GM12878 (cell line): Measurements from ENCODE around the gene CALML4. TPM values are rescaled to one million over a fixed set of nuclear protein-coding genes. Genes with fewer than 3 reads are reported as not detected.
A peak's percentile ranks its signal among the peaks of the same experiment; 100 is the strongest.

ENCODE experiments used
- ATAC-seq: fragments of 200-7000 bp; cut with Tn5 transposase; 3 replicates; pipeline ENCODE4 v1.9.1; 2020; ENCODE audit warnings: mild to moderate bottlenecking, moderate library complexity
- BruUV-seq: library from RNA; stranded (reverse); fragments of 400-500 nt; replicated peaks from 2 replicates; lab custom pipeline; 2021; lab: Mats Ljungman, UMichigan
- CTCF ChIA-PET: fragments of 300-600 bp; sonication (Branson Sonifier 250); formaldehyde crosslinking; extraction: SDS; loops from one replicate; lab custom pipeline; 2021; ENCODE audit warnings: inconsistent platforms; lab: Yijun Ruan, JAX
- POLR2A ChIA-PET: fragments of 350-600 bp; formaldehyde crosslinking; extraction: SDS; loops from one replicate; lab custom pipeline; 2021; ENCODE audit warnings: inconsistent platforms; lab: Charles Lee
- RAD21 ChIA-PET: fragments of 300-600 bp; sonication (Branson Sonifier 250); formaldehyde crosslinking; loops from one replicate; lab custom pipeline; 2023; ENCODE audit warnings: antibody characterized with exemption; ENCODE audit not compliant: unreplicated experiment; lab: Charles Lee
- SMC1A ChIA-PET: fragments of 300-600 bp; sonication (Branson Sonifier 250); formaldehyde crosslinking; loops from one replicate; lab custom pipeline; 2023; ENCODE audit not compliant: unreplicated experiment, uncharacterized antibody; lab: Charles Lee
- DNase-seq: peaks from one replicate; pipeline ENCODE4 v3.0.0-alpha.2; 2011; ENCODE audit warnings: low read depth, low spot score
- FAIRE-seq: peaks from 3 replicates; lab custom pipeline; 2011; peaks lifted over from hg19 to GRCh38; lab: Jason Lieb, UNC
- H2AFZ ChIP-seq: 2 replicates; pipeline ENCODE4 v1.6.0; 2011; ENCODE audit warnings: low read depth, low read length, control low read depth; ENCODE audit not compliant: control insufficient read depth
- H3K27ac ChIP-seq: 2 replicates; pipeline ENCODE4 v1.5.1; 2011; ENCODE audit warnings: control low read depth; ENCODE audit not compliant: control insufficient read depth, insufficient read depth
- H3K27me3 ChIP-seq, 2 experiments: replicated peaks in 1 of 2; 2 replicates each; pipeline versions ENCODE4 v1.6.0 to v1.6.1; 2011; ENCODE audit warnings: low read length in 1 of 2; ENCODE audit not compliant: control insufficient read depth in 2 of 2, insufficient read depth in 2 of 2
- H3K36me3 ChIP-seq, 2 experiments: 2 replicates each; pipeline ENCODE4 v1.5.1; 2011; ENCODE audit warnings: low read length in 1 of 2; ENCODE audit not compliant: control insufficient read depth in 2 of 2, insufficient read depth in 2 of 2
- H3K4me1 ChIP-seq: 2 replicates; pipeline ENCODE4 v1.6.1; 2011; ENCODE audit warnings: mild to moderate bottlenecking, low read length, moderate library complexity, mixed read lengths; ENCODE audit not compliant: control insufficient read depth, insufficient read depth
- H3K4me2 ChIP-seq: 2 replicates; pipeline ENCODE4 v1.6.0; 2011; ENCODE audit warnings: control low read depth; ENCODE audit not compliant: control insufficient read depth, insufficient read depth
- H3K4me3 ChIP-seq: fragments of 200-600 bp; sonication (generic); 2 replicates; pipeline ENCODE4 v1.5.1; 2016
- H3K79me2 ChIP-seq: 2 replicates; pipeline ENCODE4 v1.6.0; 2011; ENCODE audit warnings: low read length; ENCODE audit not compliant: control insufficient read depth, insufficient read depth
- H3K9ac ChIP-seq: 2 replicates; pipeline ENCODE4 v1.8.0; 2011; ENCODE audit warnings: low read length, control low read depth, mixed read lengths; ENCODE audit not compliant: control insufficient read depth, insufficient read depth
- H3K9me3 ChIP-seq: replicated peaks from 3 replicates; pipeline ENCODE4 v1.5.1; 2011; ENCODE audit warnings: mild to moderate bottlenecking, low read length; ENCODE audit not compliant: control insufficient read depth, insufficient read depth
- H4K20me1 ChIP-seq: 2 replicates; pipeline ENCODE4 v1.6.0; 2011; ENCODE audit not compliant: control insufficient read depth, insufficient read depth
- CBX5 ChIP-seq: sonication (generic); IDR thresholded peaks from 2 replicates; pipeline ENCODE4 v1.6.1; 2016; ENCODE audit warnings: low read depth, moderate library complexity, mild to moderate bottlenecking, inconsistent platforms
- EP300 ChIP-seq, 2 experiments: fragments of 150-350 bp in 1 of 2; IDR thresholded peaks; 2 replicates each; pipeline ENCODE4 v1.6.1; 2011 to 2012; ENCODE audit warnings: low read depth in 2 of 2, low read length in 2 of 2, borderline replicate concordance in 1 of 2, improper control_type of control experiment in 1 of 2, inconsistent platforms in 1 of 2; ENCODE audit not compliant: control insufficient read depth in 1 of 2
- FOXM1 ChIP-seq: IDR thresholded peaks from 2 replicates; pipeline ENCODE4 v1.6.1; 2012; ENCODE audit warnings: low read depth, mild to moderate bottlenecking, inconsistent platforms, low read length, moderate library complexity
- KLF5 ChIP-seq: fragments of 450-650 bp; IDR thresholded peaks from 2 replicates; pipeline ENCODE4 v1.6.1; 2014; ENCODE audit warnings: mild to moderate bottlenecking; ENCODE audit not compliant: partially characterized antibody
- MAX ChIP-seq: IDR thresholded peaks from 2 replicates; pipeline ENCODE4 v1.6.1; 2012; ENCODE audit warnings: low read depth, low read length, improper control_type of control experiment
- MXI1 ChIP-seq: fragments of 150-350 bp; IDR thresholded peaks from 2 replicates; pipeline ENCODE4 v1.6.1; 2011; ENCODE audit warnings: low read depth, mild to moderate bottlenecking, inconsistent platforms, low read length, improper control_type of control experiment
- NFIC ChIP-seq: IDR thresholded peaks from 2 replicates; pipeline ENCODE4 v1.6.1; 2012; ENCODE audit warnings: low read depth, mild to moderate bottlenecking, inconsistent platforms, low read length, moderate library complexity
- NR2C1 ChIP-seq: fragments of 450-650 bp; IDR thresholded peaks from 2 replicates; pipeline ENCODE4 v1.6.1; 2017; ENCODE audit warnings: antibody characterized with exemption, mild to moderate bottlenecking, moderate library complexity
- PML ChIP-seq: IDR thresholded peaks from 2 replicates; pipeline ENCODE4 v1.6.1; 2012; ENCODE audit warnings: low read length, inconsistent platforms
- RAD21 ChIP-seq: IDR thresholded peaks from 2 replicates; pipeline ENCODE4 v1.6.1; 2011; ENCODE audit warnings: mild to moderate bottlenecking, low read depth, low read length, moderate library complexity; ENCODE audit not compliant: insufficient read depth
- SMC3 ChIP-seq: IDR thresholded peaks from 2 replicates; pipeline ENCODE4 v1.6.1; 2011; ENCODE audit warnings: low read length, improper control_type of control experiment, borderline replicate concordance
- WRNIP1 ChIP-seq: IDR thresholded peaks from 2 replicates; pipeline ENCODE4 v1.6.1; 2011; ENCODE audit warnings: low read depth, low read length, improper control_type of control experiment, borderline replicate concordance
- ZBTB33 ChIP-seq: fragments of 450-650 bp; IDR thresholded peaks from 2 replicates; pipeline ENCODE4 v1.6.1; 2017; ENCODE audit warnings: mild to moderate bottlenecking
- ZNF274 ChIP-seq: IDR thresholded peaks from one replicate; pipeline ENCODE4 v1.8.0; 2011; ENCODE audit not compliant: insufficient read length, insufficient read depth
- ZNF687 ChIP-seq: fragments of 450-650 bp; IDR thresholded peaks from 2 replicates; pipeline ENCODE4 v1.6.1; 2017; ENCODE audit warnings: mild to moderate bottlenecking, moderate library complexity
- WGBS: methylation state at CpG from one replicate; pipeline ENCODE4 v1.1.6; 2016; ENCODE audit warnings: low lambda C conversion rate; ENCODE audit not compliant: insufficient replicate concordance, insufficient coverage; ENCODE audit errors: missing lambda C conversion rate; 5-methylcytosine and 5-hydroxymethylcytosine counted together
- in situ Hi-C: fragments of 300-500 bp; cut with MboI; formaldehyde crosslinking; loops from 9 replicates; pipeline ENCODE4 v1.14.3; 2018; ENCODE audit warnings: mixed read lengths
- intact Hi-C: fragments of 100-400 bp; cut with micrococcal nuclease; formaldehyde crosslinking; loops from one replicate; pipeline ENCODE4 v1.14.2; 2022; ENCODE audit not compliant: unreplicated experiment
- polyA plus RNA-seq, 11 experiments: library from polyadenylated mRNA; depleted of rRNA in 4 of 11; unstranded in 6 of 11; stranded (reverse) in 5 of 11; fragments of >200 nt; fragmentation: Nextera tagmentation in 4 of 11; fragmentation: Illumina TruSeq in 1 of 11; extraction: Ambion mirVana in 4 of 11; extraction: Trizol in 1 of 11; gene quantifications; 1 replicate in 1 of 11; 2 replicates in 10 of 11; pipeline versions ENCODE4 v1.2.1 to v1.2.3, GENCODE V29; 2011 to 2016; ENCODE audit warnings: inconsistent platforms in 2 of 11, missing spikeins in 2 of 11, low read depth in 1 of 11
- total RNA-seq, 4 experiments: library from RNA; depleted of rRNA in 3 of 4; stranded (reverse); fragments of >200 nt in 3 of 4; fragmentation: Illumina TruSeq in 1 of 4; extraction: Trizol in 1 of 4; gene quantifications; 2 replicates each; pipeline versions ENCODE4 v1.2.1 to v1.2.3, GENCODE V29; 2013 to 2021

The CALML4 gene
- total and polyA plus RNA-seq, 10 of the 15 experiments (the other 5 are each of a cell fraction or from before 2014, with no cell fraction given): 1.7 to 15.9 (median 5.1) TPM

- FAIRE-seq: peak; percentile 75
- Histone ChIP-seq H3K36me3 (no peaks in the 10 kb centered on the region), H2AFZ (no peak overlapping the region), H3K9ac (no peak overlapping the region), H3K4me3 (no peak overlapping the region), H3K4me2 (no peak overlapping the region), H3K79me2 (no peaks in the 10 kb centered on the region), H3K27ac (no peak overlapping the region), H4K20me1 (no peaks in the 10 kb centered on the region), H3K9me3 (no peaks in the 10 kb centered on the region), H3K4me1 (no peaks in the 10 kb centered on the region), H3K27me3 (no peaks in the 10 kb centered on the region; a peak in 2 of 4 replicates)
- peak; percentile 26 for DNase-seq
- ATAC-seq: peak; percentile 79
- ChIA-PET CTCF (interaction anchor here (0.5 to 7.2 kb wide), 40 partner anchors 9 to 754 kb away, joined by 3 to 114 read pairs (median 5); partner anchors contain the start of genes CLN6 and FEM1B), RAD21 (interaction anchor here (0.7 to 3.5 kb wide), 18 partner anchors 11 to 671 kb away, joined by 3 to 57 read pairs (median 4); no protein-coding TSS in a partner anchor), POLR2A (no interaction called here), SMC1A (interaction anchor here (0.7 to 2.1 kb wide), 26 partner anchors 9 to 622 kb away, joined by 3 to 30 read pairs (median 3); no protein-coding TSS in a partner anchor)
- intact Hi-C loops (loop anchor here (1.0 to 5.0 kb wide), 3 partner anchors 53 to 286 kb away; no protein-coding TSS in a partner anchor), in situ Hi-C loops (loop anchor here (5.0 kb wide), 1 partner anchor 134 kb away; no protein-coding TSS in a partner anchor)
- 34% methylated on average over 7 of the region's 7 CpGs for WGBS
- no TSS peak for BruUV-seq
- TF ChIP-seq CBX5: no peak
- no peak for TF ChIP-seq ZNF687
- no peak for TF ChIP-seq NR2C1
- TF ChIP-seq MXI1: no peak
- TF ChIP-seq PML: no peak
- no peak for TF ChIP-seq ZBTB33
- TF ChIP-seq EP300 (IDR thresholded peaks at IDR 0.05; ENCODE audit: borderline replicate concordance in 1 of 2, control insufficient read depth in 1 of 2, low read depth in 2 of 2, low read length in 2 of 2): no peak
- 0 out of 2 replicates have a peak, but pooled peaks have one; percentile 30 for TF ChIP-seq FOXM1
- no peak for TF ChIP-seq WRNIP1
- TF ChIP-seq RAD21: peak; percentile 93
- no peak for TF ChIP-seq ZNF274
- TF ChIP-seq SMC3: peak; percentile 80
- TF ChIP-seq NFIC: no peak
- no peak for TF ChIP-seq KLF5
- no peak for TF ChIP-seq MAX
These were observed 47.9 kb upstream of the CALML4 start for GRCh38 chr15:68252925-68253534.
